Left ventricle myocardium superior (tissue), 1 donor: Measurements from ENCODE around the gene ZNF462. TPM values are rescaled to one million over a fixed set of nuclear protein-coding genes. Genes with fewer than 3 reads are reported as not detected.

Experiments used
- ATAC-seq: fragments of 200-7000 bp; cut with Tn5 transposase; one replicate; pipeline ENCODE4 v1.9.1; 2020; ENCODE audit warnings: mild to moderate bottlenecking, moderate library complexity
- DNase-seq: peaks from one replicate; pipeline ENCODE4 v3.0.0-alpha.2; 2020
- intact Hi-C: fragments of 100-400 bp; cut with micrococcal nuclease; formaldehyde crosslinking; loops from one replicate; pipeline ENCODE4 v1.11.0; 2022
- total RNA-seq: library from RNA; stranded (reverse); fragmentation: NEBNext Ultra II Directional; extraction: Animal tissue kit (Norgen Biotek cat#: 25700); gene quantifications from one replicate; pipeline ENCODE4 v1.2.1, GENCODE V29; 2021
- donor health status: DM: no; HTN: yes; CAD: no; lungs with severe emphysema.

The ZNF462 gene
- total RNA-seq, 1 donor from 2014 or later: 23.0 TPM

GRCh38 chr9:106918825-106919509 is 56.0 kb downstream of the ZNF462 start:
- ATAC-seq: peak; percentile 43
- intact Hi-C loops: no loop called here
- DNase-seq: no peak

GRCh38 chr9:106920091-106920490 is 57.1 kb downstream of the ZNF462 start:
- no peak for ATAC-seq

GRCh38 chr9:106920701-106921283 is 57.8 kb downstream of the ZNF462 start:
- ATAC-seq: peak; percentile 70

More at GRCh38 chr9:106920091-106920490, 57.1 kb downstream of the ZNF462 start:
- intact Hi-C loops: no loop called here
- no peak for DNase-seq

GRCh38 chr9:106921341-106921899 is 58.5 kb downstream of the ZNF462 start:
- DNase-seq: no peak
- ATAC-seq: peak; percentile 90
- intact Hi-C loops: no loop called here

More at GRCh38 chr9:106920701-106921283, 57.8 kb downstream of the ZNF462 start:
- DNase-seq: no peak
- intact Hi-C loops: no loop called here

GRCh38 chr9:106922026-106922425 is 59.1 kb downstream of the ZNF462 start:
- no peak for ATAC-seq
- intact Hi-C loops: no loop called here
- no peak for DNase-seq

GRCh38 chr9:106925392-106925791 is 62.4 kb downstream of the ZNF462 start:
- no peak for DNase-seq
- no peak for ATAC-seq
- intact Hi-C loops: no loop called here

- intact Hi-C loops: no loop called here
- DNase-seq (no peak), ATAC-seq (no peak)
Observed at GRCh38 chr9:106927916-106928315, 65.0 kb downstream of the ZNF462 start.

- intact Hi-C loops: no loop called here
- no peak for ATAC-seq
- DNase-seq: no peak
Observed at GRCh38 chr9:106928350-106928749, 65.4 kb downstream of the ZNF462 start.

- ATAC-seq (peak; percentile 83), DNase-seq (peak; percentile 54)
- intact Hi-C loops: no loop called here
Observed at GRCh38 chr9:106929471-106930177, 66.7 kb downstream of the ZNF462 start.

- peak; percentile 24 for ATAC-seq
- intact Hi-C loops: no loop called here
- no peak for DNase-seq
Observed at GRCh38 chr9:106930477-106930876, 67.5 kb downstream of the ZNF462 start.

- DNase-seq (no peak), ATAC-seq (no peak)
- intact Hi-C loops: no loop called here
Observed at GRCh38 chr9:106931466-106931865, 68.5 kb downstream of the ZNF462 start.

GRCh38 chr9:106932178-106932577 is 69.2 kb downstream of the ZNF462 start:
- intact Hi-C loops: no loop called here
- DNase-seq (no peak), ATAC-seq (no peak)

- ATAC-seq (no peak), DNase-seq (no peak)
- intact Hi-C loops: no loop called here
Observed at GRCh38 chr9:106932675-106933074, 69.7 kb downstream of the ZNF462 start.

- ATAC-seq (no peak), DNase-seq (no peak)
- intact Hi-C loops: no loop called here
Observed at GRCh38 chr9:106933470-106933869, 70.5 kb downstream of the ZNF462 start.

GRCh38 chr9:106934442-106935238 is 71.7 kb downstream of the ZNF462 start:
- no peak for ATAC-seq
- intact Hi-C loops: no loop called here
- no peak for DNase-seq

- ATAC-seq: peak; percentile 97
Observed at GRCh38 chr9:106936680-106937079, 73.7 kb downstream of the ZNF462 start.

GRCh38 chr9:106941916-106942315 is 79.0 kb downstream of the ZNF462 start:
- intact Hi-C loops: no loop called here
- no peak for ATAC-seq
- DNase-seq: no peak

More at GRCh38 chr9:106936680-106937079, 73.7 kb downstream of the ZNF462 start:
- intact Hi-C loops: no loop called here
- DNase-seq: no peak

GRCh38 chr9:106945727-106946660 is 83.0 kb downstream of the ZNF462 start:
- peak; percentile 37 for ATAC-seq
- DNase-seq: no peak
- intact Hi-C loops: no loop called here
